Endothelial cell (in vitro differentiated cells): ENCODE data around the gene GRID1. TPM values are rescaled to one million over a fixed set of nuclear protein-coding genes. Genes with fewer than 3 reads are reported as not detected.

Source experiments
- DNase-seq: peaks from one replicate; pipeline ENCODE4 v3.0.0; 2021; ENCODE audit warnings: low spot score
- H3K27ac Mint-ChIP-seq: one replicate; pipeline ENCODE4 v1.8.0; 2021; ENCODE audit warnings: mixed read lengths, inconsistent platforms; ENCODE audit not compliant: unreplicated experiment
- H3K27me3 Mint-ChIP-seq: one replicate; pipeline ENCODE4 v1.8.0; 2021; ENCODE audit warnings: mild to moderate bottlenecking, moderate library complexity, mixed read lengths, inconsistent platforms; ENCODE audit not compliant: unreplicated experiment
- H3K36me3 Mint-ChIP-seq: one replicate; pipeline ENCODE4 v1.8.0; 2021; ENCODE audit warnings: mild to moderate bottlenecking, low read depth, mixed read lengths, inconsistent platforms; ENCODE audit not compliant: unreplicated experiment
- H3K4me1 Mint-ChIP-seq: one replicate; pipeline ENCODE4 v1.8.0; 2021; ENCODE audit warnings: mild to moderate bottlenecking, mixed read lengths, inconsistent platforms; ENCODE audit not compliant: unreplicated experiment
- H3K4me3 Mint-ChIP-seq: one replicate; pipeline ENCODE4 v1.8.0; 2021; ENCODE audit warnings: mild to moderate bottlenecking, mixed read lengths, inconsistent platforms; ENCODE audit not compliant: unreplicated experiment
- H3K9me3 Mint-ChIP-seq: one replicate; pipeline ENCODE4 v1.8.0; 2021; ENCODE audit warnings: mixed read lengths, inconsistent platforms; ENCODE audit not compliant: unreplicated experiment
- total RNA-seq: library from RNA; stranded (reverse); fragmentation: NEBNext Ultra II Directional; extraction: Animal tissue kit (Norgen Biotek cat#: 25700); gene quantifications from one replicate; pipeline ENCODE4 v1.2.1, GENCODE V29; 2021; ENCODE audit not compliant: unreplicated experiment
- TF ChIP-seq, protein P1 (sequence below): fragments of 200-600 bp; sonication (generic); IDR thresholded peaks from one replicate; pipeline ENCODE4 v1.5.0; 2021; ENCODE audit warnings: antibody characterized with exemption; ENCODE audit not compliant: unreplicated experiment

The GRID1 gene
- total RNA-seq, 1 donor from 2014 or later, result 0.26 TPM

DNA sequence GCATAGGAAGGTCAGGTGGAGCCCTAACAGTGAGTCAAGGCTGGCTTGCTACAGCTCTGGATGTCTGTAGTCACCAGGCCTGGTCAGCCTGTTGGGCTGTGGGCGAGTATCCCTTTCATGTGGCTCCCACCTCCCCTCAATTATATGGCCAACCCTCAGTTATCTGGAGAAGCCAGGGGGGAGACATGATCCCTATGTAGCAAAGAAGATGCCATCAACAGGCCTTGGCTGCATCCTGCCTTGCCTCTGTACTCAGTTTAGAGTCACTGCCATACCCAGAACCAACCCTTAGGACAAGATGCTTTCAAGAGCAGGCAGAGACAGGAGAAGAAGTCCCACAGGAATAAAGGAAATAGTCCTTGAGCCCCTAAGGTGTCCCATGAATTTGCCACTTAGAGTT, 763.9 kb downstream of the GRID1 start:
- Mint-ChIP-seq H3K27ac (no peak overlapping the region), H3K36me3 (peaks cover 4% of the 10 kb centered on the region), H3K27me3 (peaks cover 5% of the 10 kb centered on the region), H3K9me3 (peaks cover 20% of the 10 kb centered on the region), H3K4me3 (no peak overlapping the region), H3K4me1 (no peaks in the 10 kb centered on the region)
- no peak for DNase-seq
- TF ChIP-seq, protein P1, sequence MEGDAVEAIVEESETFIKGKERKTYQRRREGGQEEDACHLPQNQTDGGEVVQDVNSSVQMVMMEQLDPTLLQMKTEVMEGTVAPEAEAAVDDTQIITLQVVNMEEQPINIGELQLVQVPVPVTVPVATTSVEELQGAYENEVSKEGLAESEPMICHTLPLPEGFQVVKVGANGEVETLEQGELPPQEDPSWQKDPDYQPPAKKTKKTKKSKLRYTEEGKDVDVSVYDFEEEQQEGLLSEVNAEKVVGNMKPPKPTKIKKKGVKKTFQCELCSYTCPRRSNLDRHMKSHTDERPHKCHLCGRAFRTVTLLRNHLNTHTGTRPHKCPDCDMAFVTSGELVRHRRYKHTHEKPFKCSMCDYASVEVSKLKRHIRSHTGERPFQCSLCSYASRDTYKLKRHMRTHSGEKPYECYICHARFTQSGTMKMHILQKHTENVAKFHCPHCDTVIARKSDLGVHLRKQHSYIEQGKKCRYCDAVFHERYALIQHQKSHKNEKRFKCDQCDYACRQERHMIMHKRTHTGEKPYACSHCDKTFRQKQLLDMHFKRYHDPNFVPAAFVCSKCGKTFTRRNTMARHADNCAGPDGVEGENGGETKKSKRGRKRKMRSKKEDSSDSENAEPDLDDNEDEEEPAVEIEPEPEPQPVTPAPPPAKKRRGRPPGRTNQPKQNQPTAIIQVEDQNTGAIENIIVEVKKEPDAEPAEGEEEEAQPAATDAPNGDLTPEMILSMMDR, result no peak

DNA sequence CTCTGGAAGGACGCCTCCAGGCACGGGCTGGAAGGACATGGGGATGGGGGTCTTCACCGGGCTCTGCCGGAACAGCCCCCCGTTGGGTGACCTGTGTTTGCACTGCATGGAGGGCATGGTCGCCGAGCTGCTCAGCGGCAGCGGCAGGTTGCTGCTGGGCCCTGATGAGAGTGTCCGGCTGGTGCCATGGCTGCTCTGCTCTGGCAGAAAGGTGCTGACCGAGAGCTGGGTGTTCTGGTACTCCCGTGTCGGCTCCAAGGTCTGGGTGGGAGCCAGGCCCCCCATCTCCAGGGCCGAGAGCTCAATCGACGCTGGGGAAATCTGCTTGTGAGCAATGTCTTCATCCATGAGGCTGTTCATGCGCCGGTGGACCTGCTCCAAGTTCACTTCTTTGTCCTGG, 764.3 kb downstream of the GRID1 start:
- Mint-ChIP-seq H3K4me3 (no peak overlapping the region), H3K36me3 (peaks cover 4% of the 10 kb centered on the region), H3K9me3 (peaks cover 16% of the 10 kb centered on the region), H3K4me1 (no peaks in the 10 kb centered on the region), H3K27ac (no peak overlapping the region), H3K27me3 (peaks cover 5% of the 10 kb centered on the region)
- no peak for DNase-seq
- TF ChIP-seq, protein P1, result no peak

DNA sequence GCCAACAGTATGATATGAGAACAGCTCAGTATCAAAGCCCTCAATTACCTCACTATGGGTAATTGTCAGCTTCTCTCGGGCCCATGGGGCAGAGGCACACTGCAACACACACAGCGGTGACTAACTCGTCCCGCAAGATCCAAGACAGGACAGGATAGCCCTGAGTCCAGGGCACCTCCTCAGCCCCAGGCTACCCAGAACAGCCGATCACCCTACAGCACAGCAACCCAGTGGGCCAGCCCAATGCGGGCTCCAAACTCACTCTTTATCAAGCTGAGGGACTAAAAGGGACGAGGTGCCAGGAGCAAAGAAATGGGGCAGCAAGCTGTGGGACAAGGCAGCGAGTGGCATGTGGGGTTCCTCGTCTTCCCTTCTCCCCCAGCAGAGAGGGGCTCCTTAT, 765.1 kb downstream of the GRID1 start:
- no peak for DNase-seq

DNA sequence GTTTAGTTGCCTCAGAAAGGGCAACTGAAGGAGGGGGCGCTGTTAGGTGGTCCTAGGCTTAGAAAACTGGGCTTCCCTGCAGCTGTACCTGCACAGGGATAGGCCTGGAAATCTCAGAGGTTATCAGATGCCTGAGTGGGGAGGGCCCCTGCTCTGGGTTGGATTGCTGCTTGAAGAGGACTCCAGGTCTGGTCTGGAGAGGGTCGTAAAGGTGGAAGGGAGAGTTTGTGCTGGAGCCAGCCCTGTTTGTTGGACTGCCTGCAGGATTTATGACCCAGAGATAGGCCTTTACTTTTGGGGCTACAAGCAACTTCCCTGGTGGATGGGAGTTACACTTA, 765.9 kb downstream of the GRID1 start:
- no peak for DNase-seq
- H3K9me3 Mint-ChIP-seq, result peaks cover 15% of the 10 kb centered on the region
- peaks cover 5% of the 10 kb centered on the region for H3K27me3 Mint-ChIP-seq
- no peak overlapping the region for H3K4me3 Mint-ChIP-seq
- peaks cover 4% of the 10 kb centered on the region for H3K36me3 Mint-ChIP-seq
- H3K27ac Mint-ChIP-seq, result no peak overlapping the region
- TF ChIP-seq, protein P1, result no peak
- H3K4me1 Mint-ChIP-seq, result no peaks in the 10 kb centered on the region

More for the DNA sequence above, 765.1 kb downstream of the GRID1 start:
- no peaks in the 10 kb centered on the region for H3K4me1 Mint-ChIP-seq
- no peak overlapping the region for H3K4me3 Mint-ChIP-seq
- peaks cover 15% of the 10 kb centered on the region for H3K9me3 Mint-ChIP-seq
- H3K27ac Mint-ChIP-seq, result no peak overlapping the region
- TF ChIP-seq, protein P1, result no peak
- H3K27me3 Mint-ChIP-seq, result peaks cover 5% of the 10 kb centered on the region
- H3K36me3 Mint-ChIP-seq, result peaks cover 4% of the 10 kb centered on the region

DNA sequence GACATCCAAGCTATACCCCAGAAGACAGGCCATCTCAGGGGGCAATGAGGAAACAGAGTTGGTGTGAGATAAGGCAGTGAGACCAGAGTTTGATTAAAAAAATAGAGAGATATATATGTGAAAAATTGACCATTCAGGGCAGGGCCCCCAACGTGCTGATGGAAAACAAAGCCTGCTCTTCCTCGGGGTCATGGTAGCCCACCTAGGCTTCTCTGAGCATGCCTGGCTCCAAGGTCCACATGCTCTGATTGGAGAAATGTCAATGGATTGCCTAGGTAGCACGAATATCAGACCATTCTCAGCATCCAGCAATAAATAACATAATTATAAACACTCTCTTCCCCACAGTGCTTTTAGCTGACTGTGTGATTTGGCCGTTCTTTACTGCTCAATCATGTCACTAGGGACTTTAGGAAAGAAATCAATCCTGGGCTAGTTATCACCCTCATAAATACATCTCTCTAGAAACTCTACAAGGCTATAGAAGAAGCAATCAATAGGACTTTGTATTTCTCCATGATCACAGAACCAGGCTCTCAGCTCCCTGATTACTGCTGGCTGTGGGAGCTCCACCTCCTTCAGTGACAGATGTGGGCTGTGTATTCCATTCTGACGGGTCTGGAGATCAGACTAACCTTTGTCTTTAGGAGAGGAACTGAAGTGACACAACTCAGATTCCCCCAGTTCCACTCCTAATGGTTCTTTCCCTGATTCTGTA, 766.4 kb downstream of the GRID1 start:
- Mint-ChIP-seq H3K4me3 (peak overlapping the region; percentile 29), H3K36me3 (peaks cover 4% of the 10 kb centered on the region), H3K27me3 (peaks cover 5% of the 10 kb centered on the region), H3K4me1 (no peaks in the 10 kb centered on the region), H3K9me3 (peaks cover 15% of the 10 kb centered on the region), H3K27ac (no peak overlapping the region)
- TF ChIP-seq, protein P1, result no peak
- no peak for DNase-seq
